HG03139 (cell line): Measurements from ENCODE around the gene CEP41.

Source experiments
- ATAC-seq: cut with Tn5 transposase; IDR thresholded peaks from one replicate; pipeline ENCODE4 v1.9.1; 2021; ENCODE audit not compliant: unreplicated experiment

CEP41 gene

DNA sequence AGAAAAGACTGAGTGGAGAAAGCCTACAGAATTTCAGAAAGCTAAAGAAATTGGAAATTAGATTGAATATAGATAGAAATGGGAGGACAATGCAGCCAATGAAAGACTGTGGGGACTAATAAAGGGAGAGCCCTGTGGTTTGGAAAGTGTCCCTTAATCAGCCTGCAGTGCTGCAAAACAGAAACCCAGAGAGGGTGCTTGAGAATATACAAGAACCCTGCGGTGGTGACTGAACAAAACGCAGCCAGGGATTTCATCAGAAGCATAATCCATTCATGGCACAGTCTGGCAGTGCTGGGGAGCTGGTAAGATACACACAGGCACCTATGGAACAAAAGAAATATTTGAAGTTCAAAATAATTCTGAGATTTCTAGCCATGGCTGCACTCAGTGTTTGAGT, 19.1 kb downstream of the CEP41 start:
- no peak for ATAC-seq

DNA sequence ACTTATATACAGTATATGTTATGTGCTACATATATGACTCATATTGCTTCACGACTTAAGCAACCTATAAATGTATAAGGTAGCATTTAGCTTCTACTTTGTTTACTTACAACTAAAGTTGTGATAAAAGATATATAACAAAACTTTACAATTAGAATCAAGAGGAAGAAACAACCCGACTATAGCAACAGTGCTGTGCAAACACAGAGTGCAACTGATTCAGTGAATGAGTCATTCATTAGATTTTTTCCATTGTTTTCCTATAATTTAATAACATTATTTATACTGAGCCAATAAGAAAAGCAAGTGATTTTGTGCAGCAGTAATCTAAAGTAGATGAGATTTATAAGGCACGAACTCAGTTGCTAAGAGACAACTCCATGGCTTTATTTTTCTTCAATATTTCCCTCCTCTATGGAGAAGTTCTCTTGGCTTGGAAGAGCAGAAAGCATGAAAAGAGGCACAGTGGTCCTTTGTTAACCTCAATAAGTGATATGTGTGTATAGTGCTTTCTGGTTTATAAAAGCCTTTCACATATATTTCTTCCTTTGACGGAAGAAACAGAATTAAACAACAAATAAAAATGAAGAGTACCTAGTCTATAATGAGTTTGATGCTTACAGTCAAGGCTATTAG, 19.8 kb downstream of the CEP41 start:
- ATAC-seq: no peak

- no peak for ATAC-seq
Measured at GRCh38 chr7:130419658-130420057, 21.2 kb downstream of the CEP41 start.

DNA sequence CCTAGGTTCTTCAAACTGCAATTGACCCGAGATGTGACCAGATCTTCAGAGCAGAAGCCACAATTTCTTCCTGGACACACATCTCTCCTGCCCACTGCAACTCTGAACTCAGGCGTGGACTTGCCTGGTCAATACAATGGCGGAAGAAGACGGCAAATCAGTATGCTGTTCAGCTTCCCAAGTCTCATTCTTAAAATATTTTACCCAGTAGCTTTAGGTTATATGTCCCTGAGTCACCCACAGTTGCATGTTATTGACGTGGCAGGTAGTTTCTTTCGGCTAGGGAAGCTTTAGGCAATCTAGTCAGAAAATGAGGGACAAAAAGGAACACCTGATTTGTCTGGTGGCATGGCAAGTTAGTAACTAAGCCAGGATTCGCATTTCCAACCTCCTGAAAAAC, 22.5 kb downstream of the CEP41 start:
- ATAC-seq: no peak

- no peak for ATAC-seq
Measured at GRCh38 chr7:130417213-130417612, 23.6 kb downstream of the CEP41 start.

- no peak for ATAC-seq
Measured at GRCh38 chr7:130415006-130415405, 25.8 kb downstream of the CEP41 start.

- no peak for ATAC-seq
Measured at GRCh38 chr7:130413201-130413600, 27.6 kb downstream of the CEP41 start.

DNA sequence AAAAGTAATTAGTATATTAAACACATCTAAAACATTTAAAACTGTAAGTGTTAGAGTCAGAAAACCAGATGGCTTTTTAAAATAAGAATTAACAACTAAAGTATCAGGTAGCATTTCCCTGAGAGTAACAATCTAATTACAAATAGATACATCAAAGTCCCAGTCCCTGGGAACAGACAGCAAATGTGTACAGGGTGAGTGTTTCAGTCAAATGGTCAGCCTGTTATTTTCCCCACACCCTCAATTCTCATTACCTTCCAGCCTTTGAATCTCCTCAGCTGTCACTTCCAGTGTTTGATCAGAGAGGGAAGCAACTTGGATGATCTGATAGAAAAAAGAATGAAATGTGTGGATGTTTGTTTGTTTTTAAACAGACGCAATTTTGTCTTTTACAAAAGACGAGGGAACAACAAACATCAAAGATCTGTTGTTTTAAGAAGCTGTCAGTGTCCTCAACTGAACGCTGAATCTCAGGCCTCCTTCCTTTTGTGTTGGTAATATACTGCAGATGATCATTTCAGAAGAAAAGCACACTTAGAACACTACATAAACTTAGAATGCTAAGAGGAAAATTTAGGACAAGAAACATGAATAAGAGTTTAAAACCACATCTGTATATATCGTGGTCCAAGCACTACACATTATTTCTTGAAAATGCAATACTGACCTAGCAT, 29.8 kb downstream of the CEP41 start:
- no peak for ATAC-seq

DNA sequence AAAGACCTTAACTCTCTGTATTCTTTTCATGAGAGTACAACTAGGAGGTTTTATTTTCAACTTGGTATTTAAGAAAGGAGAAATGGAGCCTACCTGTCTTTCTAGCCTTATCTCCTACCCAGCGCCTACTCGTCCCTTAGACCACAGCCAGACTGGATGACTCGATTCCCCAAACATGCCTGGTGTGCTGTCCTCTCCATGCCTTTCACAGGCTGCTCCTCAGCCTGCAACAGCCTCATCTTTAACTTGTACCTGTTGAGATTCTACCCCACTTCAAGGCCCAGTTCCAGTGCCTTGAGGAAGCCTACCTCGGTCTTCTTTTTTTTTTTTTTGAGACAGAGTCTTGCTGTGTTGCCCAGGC, 31.1 kb downstream of the CEP41 start:
- no peak for ATAC-seq

GRCh38 chr7:130409067-130409711, 31.6 kb downstream of the CEP41 start:
- no peak for ATAC-seq

- ATAC-seq: no peak
Measured at GRCh38 chr7:130405003-130405402, 35.8 kb downstream of the CEP41 start.

DNA sequence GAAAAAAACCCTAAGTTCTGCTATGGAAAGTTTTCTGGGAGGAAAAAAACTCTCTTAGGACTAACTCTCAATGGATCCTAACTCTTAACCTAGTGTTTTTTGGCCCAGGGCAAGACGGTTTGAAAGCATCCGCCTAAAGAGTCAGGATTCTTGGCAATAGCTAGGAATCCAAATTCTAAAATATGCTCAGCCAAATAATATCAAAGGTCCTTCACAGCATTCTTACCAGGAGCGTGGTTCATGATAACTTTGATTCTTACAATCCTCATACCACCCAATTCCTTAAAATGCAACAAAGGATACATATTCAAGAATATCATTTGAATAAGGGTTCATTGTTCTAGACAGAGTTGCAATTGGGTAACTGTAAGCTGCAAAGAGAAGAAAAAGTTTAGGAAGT, 39.2 kb downstream of the CEP41 start:
- no peak for ATAC-seq

GRCh38 chr7:130401101-130401500, 39.7 kb downstream of the CEP41 start:
- ATAC-seq: no peak

DNA sequence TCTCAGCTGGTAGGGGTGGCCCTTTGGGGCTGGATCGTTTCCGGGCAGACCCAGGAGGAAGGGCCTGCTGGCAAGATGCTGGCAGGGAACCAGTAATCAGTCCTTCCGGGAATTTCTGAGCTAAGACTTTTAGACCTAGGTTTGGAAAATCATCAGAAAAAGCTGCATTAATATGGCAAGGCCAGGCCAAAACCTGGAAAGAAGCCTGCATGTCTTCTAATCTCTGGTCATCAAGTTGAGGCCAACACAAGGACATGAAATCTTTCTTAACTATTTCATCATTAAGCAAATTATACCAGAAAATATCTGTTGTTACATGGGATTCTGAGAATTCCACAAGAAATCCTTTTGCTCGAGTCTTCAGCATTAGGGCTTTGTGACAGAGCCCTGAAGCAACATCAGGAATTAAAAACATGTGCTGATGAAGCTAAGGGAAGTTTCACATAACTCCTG, 40.7 kb downstream of the CEP41 start:
- ATAC-seq: no peak

GRCh38 chr7:130398526-130399090, 42.2 kb downstream of the CEP41 start:
- no peak for ATAC-seq

GRCh38 chr7:130397758-130398073, 43.1 kb downstream of the CEP41 start:
- ATAC-seq: no peak

GRCh38 chr7:130397051-130397757, 43.6 kb downstream of the CEP41 start:
- no peak for ATAC-seq

DNA sequence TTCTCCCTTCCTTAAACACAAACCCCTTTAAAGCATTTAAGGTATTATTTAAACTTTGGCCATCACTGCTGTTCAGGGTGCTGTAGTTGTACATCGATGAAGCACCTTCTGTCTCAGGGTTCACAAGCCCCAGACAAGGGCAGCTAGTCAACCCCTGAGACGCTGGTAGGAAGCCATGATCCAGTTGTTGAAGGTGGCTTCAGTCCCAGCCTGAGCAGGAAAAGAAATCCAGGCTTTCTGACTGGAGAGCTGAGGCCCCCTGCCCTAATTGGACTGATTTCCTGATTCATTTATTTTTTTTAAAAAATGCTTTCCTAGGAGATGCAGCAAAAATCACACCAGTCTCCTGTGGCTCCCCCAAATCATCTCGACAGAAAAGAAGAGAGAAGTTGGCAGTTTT, 44.7 kb downstream of the CEP41 start:
- ATAC-seq: no peak

GRCh38 chr7:130395421-130395820, 45.4 kb downstream of the CEP41 start:
- no peak for ATAC-seq

DNA sequence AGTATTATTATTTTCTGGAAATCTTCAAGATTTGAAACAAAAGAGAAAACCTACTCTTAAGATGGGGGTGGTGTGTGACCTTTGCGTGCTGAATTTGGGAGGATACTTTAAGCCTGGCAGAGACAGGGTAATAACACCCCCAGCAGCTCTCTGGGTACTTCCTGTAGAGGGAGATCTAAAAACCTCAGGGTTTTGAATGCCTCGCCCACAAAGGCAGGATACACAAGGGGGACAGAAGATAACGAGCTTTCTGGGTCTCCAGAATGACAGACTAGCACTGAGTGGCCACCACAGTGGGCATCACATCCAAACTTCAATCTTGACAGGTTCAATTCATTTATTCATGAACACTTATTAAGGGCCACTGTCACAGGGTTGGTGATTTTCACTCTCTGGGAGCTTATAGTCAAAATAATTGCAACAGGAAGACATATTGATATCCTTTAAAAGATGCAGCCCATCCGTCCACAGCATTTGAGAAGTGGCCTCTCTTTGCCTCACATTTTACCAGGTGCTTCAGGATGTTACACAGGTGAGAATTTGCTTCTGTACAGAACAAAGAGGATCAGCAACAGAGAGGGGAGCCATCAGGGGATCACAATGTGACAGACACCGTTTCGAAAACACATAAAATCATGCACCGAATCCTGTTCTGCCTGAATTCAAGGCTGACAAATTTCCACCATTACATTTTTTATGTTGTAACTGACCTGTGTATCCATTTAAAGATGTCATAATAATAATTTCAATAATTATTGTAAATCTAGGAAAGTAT, 46.2 kb downstream of the CEP41 start:
- no peak for ATAC-seq

GRCh38 chr7:130393841-130394411, 46.9 kb downstream of the CEP41 start:
- no peak for ATAC-seq
